ENCODE measurements around the gene SCAF11. TPM values are rescaled to one million over a fixed set of nuclear protein-coding genes. Genes with fewer than 3 reads are reported as not detected.

The SCAF11 gene
- total and polyA plus RNA-seq, 2 experiments from 2014 or later = 49.7 to 123 TPM

- Histone ChIP-seq H3K27ac (no peak overlapping the region), H4K20me1 (ENCODE audit: insufficient read depth, poor library complexity, severe bottlenecking) (peaks cover 85% of the 10 kb centered on the region), H3K79me2 (peaks cover 96% of the 10 kb centered on the region), H3K4me3 (no peak overlapping the region), H2AFZ (no peak overlapping the region), H3K4me2 (no peak overlapping the region), H3K4me1 (ENCODE audit: insufficient read depth) (peaks cover 25% of the 10 kb centered on the region), H3K9me2 (replicated peaks; ENCODE audit: insufficient read depth) (no peaks in the 10 kb centered on the region), H3K9me3 (ENCODE audit: low read depth) (no peaks in the 10 kb centered on the region), H3K27me3 (no peaks in the 10 kb centered on the region), H3K36me3 (replicated peaks; ENCODE audit: insufficient read depth, low read depth) (no peaks in the 10 kb centered on the region)
- TF ChIP-seq CTCF (IDR thresholded peaks at IDR 0.05; ENCODE audit: poor library complexity) = no peak
- no peak for TF ChIP-seq EZH2phosphoT487 (IDR thresholded peaks at IDR 0.05; ENCODE audit: low read depth, severe bottlenecking, unreplicated experiment)
- TF ChIP-seq EZH2 (IDR thresholded peaks at IDR 0.05; ENCODE audit: borderline replicate concordance) = no peak
- DNase-seq (ENCODE audit: low spot score) = no peak
Observed at GRCh38 chr12:45977620-45978019, 12.8 kb downstream of the SCAF11 start.

GRCh38 chr12:45975506-45975905 lies 14.9 kb downstream of the SCAF11 start:
- H3K4me2 ChIP-seq = peak overlapping the region; percentile 20
- H3K9me2 ChIP-seq (replicated peaks; ENCODE audit: insufficient read depth) = no peaks in the 10 kb centered on the region
- WGBS (ENCODE audit: low lambda C conversion rate, missing lambda C conversion rate) = 66% methylated on average over 6 of the region's 6 CpGs
- no peak overlapping the region for H3K4me3 ChIP-seq
- H3K27me3 ChIP-seq = no peaks in the 10 kb centered on the region
- peak; percentile 5 for DNase-seq (ENCODE audit: low spot score)
- H4K20me1 ChIP-seq (ENCODE audit: insufficient read depth, poor library complexity, severe bottlenecking) = peaks cover 69% of the 10 kb centered on the region
- TF ChIP-seq EZH2phosphoT487 (IDR thresholded peaks at IDR 0.05; ENCODE audit: low read depth, severe bottlenecking, unreplicated experiment) = no peak
- no peaks in the 10 kb centered on the region for H3K9me3 ChIP-seq (ENCODE audit: low read depth)
- peaks cover 96% of the 10 kb centered on the region for H3K79me2 ChIP-seq
- peaks cover 20% of the 10 kb centered on the region for H3K4me1 ChIP-seq (ENCODE audit: insufficient read depth)
- peak overlapping the region; percentile 8 for H3K27ac ChIP-seq
- H2AFZ ChIP-seq = no peak overlapping the region
- no peaks in the 10 kb centered on the region for H3K36me3 ChIP-seq (replicated peaks; ENCODE audit: insufficient read depth, low read depth)

GRCh38 chr12:45974883-45975282 lies 15.5 kb downstream of the SCAF11 start:
- H3K4me1 ChIP-seq (ENCODE audit: insufficient read depth) = peaks cover 15% of the 10 kb centered on the region
- H3K27ac ChIP-seq = peak overlapping the region; percentile 8
- H2AFZ ChIP-seq = no peak overlapping the region
- H3K9me3 ChIP-seq (ENCODE audit: low read depth) = no peaks in the 10 kb centered on the region
- no peak for DNase-seq (ENCODE audit: low spot score)
- peaks cover 62% of the 10 kb centered on the region for H4K20me1 ChIP-seq (ENCODE audit: insufficient read depth, poor library complexity, severe bottlenecking)
- no peaks in the 10 kb centered on the region for H3K9me2 ChIP-seq (replicated peaks; ENCODE audit: insufficient read depth)
- H3K4me3 ChIP-seq = no peak overlapping the region
- no peaks in the 10 kb centered on the region for H3K27me3 ChIP-seq
- H3K4me2 ChIP-seq = no peak overlapping the region
- H3K36me3 ChIP-seq (replicated peaks; ENCODE audit: insufficient read depth, low read depth) = no peaks in the 10 kb centered on the region
- WGBS (ENCODE audit: low lambda C conversion rate, missing lambda C conversion rate) = 69% methylated on average over 4 of the region's 4 CpGs
- TF ChIP-seq EZH2 (IDR thresholded peaks at IDR 0.05; ENCODE audit: borderline replicate concordance) = no peak
- TF ChIP-seq CTCF (IDR thresholded peaks at IDR 0.05; ENCODE audit: poor library complexity) = no peak
- TF ChIP-seq EZH2phosphoT487 (IDR thresholded peaks at IDR 0.05; ENCODE audit: low read depth, severe bottlenecking, unreplicated experiment) = no peak
- H3K79me2 ChIP-seq = peaks cover 96% of the 10 kb centered on the region

GRCh38 chr12:45974171-45974719 lies 16.1 kb downstream of the SCAF11 start:
- no peak overlapping the region for H2AFZ ChIP-seq
- peak overlapping the region; percentile 59 for H3K4me2 ChIP-seq
- DNase-seq (ENCODE audit: low spot score) = no peak
- peaks cover 15% of the 10 kb centered on the region for H3K4me1 ChIP-seq (ENCODE audit: insufficient read depth)
- TF ChIP-seq EZH2 (IDR thresholded peaks at IDR 0.05; ENCODE audit: borderline replicate concordance) (no peak), EZH2phosphoT487 (IDR thresholded peaks at IDR 0.05; ENCODE audit: low read depth, severe bottlenecking, unreplicated experiment) (no peak)
- no peaks in the 10 kb centered on the region for H3K27me3 ChIP-seq
- no peak overlapping the region for H3K4me3 ChIP-seq
- peaks cover 56% of the 10 kb centered on the region for H4K20me1 ChIP-seq (ENCODE audit: insufficient read depth, poor library complexity, severe bottlenecking)
- H3K9me2 ChIP-seq (replicated peaks; ENCODE audit: insufficient read depth) = no peaks in the 10 kb centered on the region
- peak overlapping the region; percentile 8 for H3K27ac ChIP-seq
- H3K9me3 ChIP-seq (ENCODE audit: low read depth) = no peaks in the 10 kb centered on the region
- H3K36me3 ChIP-seq (replicated peaks; ENCODE audit: insufficient read depth, low read depth) = no peaks in the 10 kb centered on the region
- H3K79me2 ChIP-seq = peaks cover 96% of the 10 kb centered on the region

All from hepatocyte (in vitro differentiated cells).